ENCODE measurements around the gene RASGRP3. TPM values are rescaled to one million over a fixed set of nuclear protein-coding genes. Genes with fewer than 3 reads are reported as not detected.

Gene RASGRP3
- total RNA-seq, 1 experiment from 2014 or later = 0.72 TPM

DNA sequence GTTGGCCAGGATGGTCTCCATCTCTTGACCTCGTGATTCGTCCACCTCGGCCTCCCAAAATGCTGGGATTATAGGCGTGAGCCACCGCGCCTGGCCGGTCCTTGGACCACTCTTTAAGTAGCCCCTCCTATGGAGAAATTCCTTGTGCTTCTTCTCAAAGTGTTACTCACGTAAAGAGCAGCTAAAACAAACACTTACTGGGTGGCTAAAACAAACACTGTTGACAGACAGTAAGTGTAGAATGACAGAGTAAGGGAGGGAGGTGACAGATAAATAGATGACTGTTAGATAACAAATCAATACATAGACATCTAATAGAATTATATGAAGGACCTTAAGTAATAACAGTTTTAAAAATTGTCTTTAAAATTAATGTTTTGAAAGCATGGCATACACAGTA lies 40.9 kb upstream of the RASGRP3 start:
- Histone ChIP-seq H3K27me3 (ENCODE audit: insufficient read depth, low read depth) (no peaks in the 10 kb centered on the region), H3K4me2 (no peak overlapping the region), H3F3A (ENCODE audit: insufficient read depth, low read depth) (no peaks in the 10 kb centered on the region), H3K4me3 (no peak overlapping the region), H3K4me1 (replicated peaks; ENCODE audit: insufficient read depth) (no peaks in the 10 kb centered on the region), H3K9me3 (ENCODE audit: insufficient read depth, low read depth) (no peaks in the 10 kb centered on the region), H2AFZ (no peak overlapping the region), H3K79me2 (ENCODE audit: low read depth) (no peaks in the 10 kb centered on the region), H3K9me2 (ENCODE audit: insufficient read depth) (no peaks in the 10 kb centered on the region; the same call in 1 of the 2 replicates), H3K27ac (no peak overlapping the region), H3K36me3 (ENCODE audit: low read depth) (no peaks in the 10 kb centered on the region), H4K20me1 (ENCODE audit: insufficient read depth) (no peaks in the 10 kb centered on the region)
- no peak for DNase-seq
- POLR2A ChIA-PET (ENCODE audit: unreplicated experiment) = no interaction called here
- CTCF ChIA-PET = no interaction called here
- TF ChIP-seq CTCF (conservative IDR thresholded peaks at IDR 0.05) (no peak), EZH2 (IDR thresholded peaks at IDR 0.05; ENCODE audit: low read depth) (no peak)
- BruUV-seq (replicated peaks) = no TSS peak
- intact Hi-C loops (cut with micrococcal nuclease; ENCODE audit: unreplicated experiment) = no loop called here

GRCh38 chr2:33436083-33436482 lies 40.4 kb upstream of the RASGRP3 start:
- Histone ChIP-seq H3K27ac (no peak overlapping the region), H3K79me2 (ENCODE audit: low read depth) (no peaks in the 10 kb centered on the region), H2AFZ (no peak overlapping the region), H3K36me3 (ENCODE audit: low read depth) (no peaks in the 10 kb centered on the region), H3K9me2 (ENCODE audit: insufficient read depth) (no peaks in the 10 kb centered on the region; the same call in 1 of the 2 replicates), H3K27me3 (ENCODE audit: insufficient read depth, low read depth) (no peaks in the 10 kb centered on the region), H3F3A (ENCODE audit: insufficient read depth, low read depth) (no peaks in the 10 kb centered on the region), H3K4me1 (replicated peaks; ENCODE audit: insufficient read depth) (no peaks in the 10 kb centered on the region), H3K4me3 (no peak overlapping the region), H3K4me2 (no peak overlapping the region), H3K9me3 (ENCODE audit: insufficient read depth, low read depth) (no peaks in the 10 kb centered on the region), H4K20me1 (ENCODE audit: insufficient read depth) (no peaks in the 10 kb centered on the region)
- TF ChIP-seq CTCF (conservative IDR thresholded peaks at IDR 0.05) (no peak), EZH2 (IDR thresholded peaks at IDR 0.05; ENCODE audit: low read depth) (no peak)
- intact Hi-C loops (cut with micrococcal nuclease; ENCODE audit: unreplicated experiment) = no loop called here
- BruUV-seq (replicated peaks) = no TSS peak
- ChIA-PET POLR2A (ENCODE audit: unreplicated experiment) (no interaction called here), CTCF (interaction anchor here (0.6 kb wide), 1 partner anchor 29 kb away, joined by 3 read pairs; no protein-coding TSS in a partner anchor)
- DNase-seq = no peak

- TF ChIP-seq CTCF (conservative IDR thresholded peaks at IDR 0.05) (no peak), EZH2 (IDR thresholded peaks at IDR 0.05; ENCODE audit: low read depth) (no peak)
- ChIA-PET CTCF (no interaction called here), POLR2A (ENCODE audit: unreplicated experiment) (no interaction called here)
- no peaks in the 10 kb centered on the region for H3K36me3 ChIP-seq (ENCODE audit: low read depth)
- H3K79me2 ChIP-seq (ENCODE audit: low read depth) = no peaks in the 10 kb centered on the region
- H3K4me3 ChIP-seq = no peak overlapping the region
- intact Hi-C loops (cut with micrococcal nuclease; ENCODE audit: unreplicated experiment) = no loop called here
- H3F3A ChIP-seq (ENCODE audit: insufficient read depth, low read depth) = no peaks in the 10 kb centered on the region
- no peaks in the 10 kb centered on the region; the same call in 1 of the 2 replicates for H3K9me2 ChIP-seq (ENCODE audit: insufficient read depth)
- no peaks in the 10 kb centered on the region for H3K27me3 ChIP-seq (ENCODE audit: insufficient read depth, low read depth)
- no peak overlapping the region for H3K4me2 ChIP-seq
- H3K4me1 ChIP-seq (replicated peaks; ENCODE audit: insufficient read depth) = no peaks in the 10 kb centered on the region
- H3K27ac ChIP-seq = no peak overlapping the region
- H3K9me3 ChIP-seq (ENCODE audit: insufficient read depth, low read depth) = no peaks in the 10 kb centered on the region
- no peak overlapping the region for H2AFZ ChIP-seq
- H4K20me1 ChIP-seq (ENCODE audit: insufficient read depth) = no peaks in the 10 kb centered on the region
- no peak for DNase-seq
- BruUV-seq (replicated peaks) = no TSS peak
Measured at GRCh38 chr2:33437297-33437696, 39.2 kb upstream of the RASGRP3 start.

All from PC-9 (cell line).